GM19397 (cell line): ENCODE data around the gene KATNB1.
"Not testable (repeated sequence)": the region's sequence is repeated elsewhere in the genome, so short reads cannot be mapped to it uniquely, and the experiment has no call there.

ENCODE experiments used
- ATAC-seq: cut with Tn5 transposase; IDR thresholded peaks from one replicate; pipeline ENCODE4 v1.9.1; 2021; ENCODE audit warnings: mild to moderate bottlenecking, moderate library complexity; ENCODE audit not compliant: unreplicated experiment

KATNB1 gene

DNA sequence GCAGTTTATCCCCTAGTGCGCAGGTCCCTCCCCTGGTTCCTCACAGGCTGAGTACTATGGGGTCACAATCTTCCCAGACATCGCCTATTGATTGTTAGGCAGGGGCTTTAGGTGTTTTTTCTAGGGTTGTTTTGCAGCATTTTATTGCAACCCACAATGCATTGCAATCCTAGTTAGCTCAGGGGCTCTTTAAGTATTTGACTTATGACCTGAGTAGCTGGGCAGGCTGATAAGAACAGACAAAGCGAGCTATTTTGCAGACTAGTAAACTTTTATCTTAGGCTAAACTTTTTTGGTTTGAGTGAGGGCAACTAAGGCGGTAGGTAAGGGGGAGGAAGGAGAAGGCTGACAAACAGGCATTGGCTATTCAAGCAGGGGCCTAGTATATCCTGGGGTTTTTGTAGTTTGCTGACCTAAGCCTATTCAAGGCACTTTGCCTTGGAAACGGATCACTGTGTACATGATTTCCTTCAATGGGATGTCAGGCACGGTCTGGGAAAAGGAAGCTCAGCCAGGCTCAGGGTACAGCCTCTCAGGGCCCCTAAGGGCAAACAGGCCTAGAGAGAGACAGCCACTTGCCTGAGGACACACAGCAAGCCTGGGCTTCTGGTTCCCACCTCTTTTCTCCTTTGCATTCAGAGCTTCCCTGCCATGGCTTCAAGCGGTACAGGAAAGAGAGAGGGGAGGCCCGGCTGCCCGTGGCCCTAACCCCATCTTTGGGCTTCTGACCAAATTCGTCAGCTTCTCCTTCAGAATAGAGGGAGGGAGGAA lies 34.6 kb upstream of the KATNB1 start:
- ATAC-seq = no peak

DNA sequence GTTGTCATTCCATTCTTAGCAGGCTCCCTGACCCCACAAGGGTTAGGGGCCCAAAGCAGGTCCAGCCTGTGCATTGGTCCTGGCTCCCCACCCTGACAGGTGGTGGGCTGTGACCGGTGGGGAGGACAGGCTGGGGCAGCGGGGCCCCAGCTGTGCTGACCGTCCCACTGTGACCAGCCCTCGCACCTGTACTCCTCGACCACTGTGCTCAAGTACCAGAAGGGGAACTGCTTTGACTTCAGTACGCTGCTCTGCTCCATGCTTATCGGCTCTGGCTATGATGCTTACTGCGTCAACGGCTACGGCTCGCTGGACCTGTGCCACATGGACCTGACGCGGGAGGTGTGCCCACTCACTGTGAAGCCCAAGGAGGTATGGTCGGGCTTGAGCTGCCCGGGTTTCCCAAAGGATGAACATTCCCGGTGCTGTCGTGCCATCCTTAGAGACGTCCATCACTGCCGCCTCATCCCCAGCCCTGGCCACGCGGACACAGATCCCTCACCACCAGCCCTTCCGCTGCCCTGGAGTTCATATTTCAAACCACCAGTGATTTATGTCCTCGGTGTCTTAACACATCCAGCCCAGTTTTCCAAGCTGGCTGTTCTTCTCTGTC lies 33.7 kb upstream of the KATNB1 start:
- no peak for ATAC-seq

DNA sequence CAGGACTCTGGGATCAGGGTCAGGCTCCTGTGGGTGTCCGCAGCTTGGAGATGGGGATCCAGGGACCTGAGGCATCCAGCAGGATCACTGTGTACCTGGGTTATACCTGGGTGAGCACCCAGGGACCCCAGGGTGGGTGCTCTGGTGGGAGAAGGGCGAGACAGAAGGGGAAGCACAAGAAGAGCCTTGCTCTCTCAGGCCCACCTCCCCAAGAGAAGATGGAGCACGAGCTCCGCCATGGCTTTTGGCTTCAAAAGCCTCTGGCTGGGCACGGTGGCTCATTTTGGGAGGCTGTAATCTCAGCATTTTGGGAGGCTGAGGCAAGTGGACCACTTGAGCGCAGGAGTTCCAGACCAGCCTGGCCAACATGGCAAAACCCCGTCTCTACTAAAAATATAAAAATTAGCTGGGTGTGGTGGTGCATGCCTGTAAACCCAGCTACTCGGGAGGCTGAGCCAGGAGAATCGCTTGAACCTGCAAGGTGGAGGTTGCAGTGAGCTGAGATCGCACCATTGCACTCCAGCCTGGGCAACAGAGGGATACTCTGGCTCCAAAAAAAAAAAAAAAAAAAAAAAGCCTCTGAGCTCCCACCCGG lies 32.1 kb upstream of the KATNB1 start:
- no peak for ATAC-seq

DNA sequence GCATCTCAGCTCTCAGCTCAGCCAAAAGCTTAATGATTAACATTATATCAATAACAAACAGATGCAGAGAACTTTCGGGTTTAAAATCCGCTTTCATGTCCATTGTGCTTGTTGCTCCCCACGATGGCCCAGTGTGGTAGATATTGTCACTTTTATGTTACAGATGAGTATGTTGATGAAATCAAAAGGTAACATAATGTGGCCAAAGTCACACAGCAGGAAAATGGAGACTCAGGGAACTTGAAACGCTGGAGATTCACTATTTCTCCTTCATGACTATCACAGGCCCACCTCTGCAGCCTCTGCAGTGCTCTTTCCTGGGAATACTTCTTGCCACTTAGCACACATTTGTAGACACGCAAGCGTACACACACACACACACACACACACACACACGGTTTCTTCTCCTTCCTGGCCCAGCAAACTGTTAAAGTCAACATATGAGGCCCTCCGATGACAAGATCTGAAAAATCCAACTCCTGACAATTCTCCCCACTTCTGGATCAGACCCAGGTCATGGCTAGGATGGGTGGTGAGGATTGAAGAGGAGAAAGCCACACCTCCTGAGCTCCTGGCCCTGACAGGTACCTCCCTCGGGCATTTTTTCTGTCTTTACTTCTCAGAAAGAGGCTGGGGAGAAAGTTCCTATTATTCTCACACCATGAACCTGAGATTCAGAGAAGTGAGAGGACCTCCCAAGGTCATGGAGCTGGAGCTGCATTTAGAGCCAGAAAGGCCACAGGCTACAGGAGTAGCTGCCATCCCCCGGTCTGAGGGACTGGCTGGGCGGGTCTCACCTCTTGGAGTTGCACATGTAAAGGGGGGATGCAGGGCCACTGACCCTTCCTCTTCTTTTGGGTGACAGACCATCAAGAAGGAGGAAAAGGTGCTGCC lies 31.3 kb upstream of the KATNB1 start:
- ATAC-seq = no peak

DNA sequence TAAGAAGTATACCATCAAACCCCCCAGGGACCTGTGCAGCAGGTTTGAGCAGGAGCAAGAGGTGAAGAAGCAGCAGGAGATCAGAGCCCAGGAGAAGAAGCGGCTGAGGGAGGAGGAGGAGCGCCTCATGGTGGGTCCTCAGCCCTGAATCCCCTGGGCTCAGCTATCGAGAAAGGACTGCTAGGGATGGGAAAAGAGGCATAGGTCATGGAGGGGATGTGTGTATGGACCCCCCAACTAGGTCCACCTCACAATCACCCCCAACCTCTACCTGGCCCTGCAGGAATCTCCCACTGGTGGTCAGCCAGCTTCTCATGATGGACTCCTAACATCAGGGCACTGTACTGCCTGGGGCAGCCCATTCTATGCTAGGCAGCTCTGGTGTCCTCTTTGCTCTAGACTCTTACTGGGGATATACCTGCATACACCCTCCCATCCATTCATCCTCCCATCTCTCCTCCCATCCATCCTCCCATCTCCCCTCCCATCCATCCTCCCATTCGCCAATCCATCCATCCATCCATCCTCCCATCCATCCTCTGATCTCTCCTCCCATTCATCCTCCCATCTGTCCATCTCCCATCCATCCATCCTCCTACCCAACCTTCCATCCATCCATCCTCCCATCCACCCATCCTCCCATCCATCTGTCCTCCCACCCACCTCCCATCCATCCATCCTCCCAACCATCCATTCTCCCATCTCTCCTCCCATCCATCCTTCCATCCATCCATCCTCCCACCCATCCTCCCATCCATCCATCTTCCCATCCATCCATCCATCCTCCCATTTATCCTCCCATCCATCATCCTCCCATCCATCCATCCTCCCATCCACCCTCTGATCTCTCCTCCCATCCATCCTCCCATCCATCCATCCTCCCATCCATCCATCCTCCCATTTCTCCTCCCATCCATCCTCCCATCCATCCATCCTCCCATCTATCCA lies 30.4 kb upstream of the KATNB1 start:
- no peak for ATAC-seq

DNA sequence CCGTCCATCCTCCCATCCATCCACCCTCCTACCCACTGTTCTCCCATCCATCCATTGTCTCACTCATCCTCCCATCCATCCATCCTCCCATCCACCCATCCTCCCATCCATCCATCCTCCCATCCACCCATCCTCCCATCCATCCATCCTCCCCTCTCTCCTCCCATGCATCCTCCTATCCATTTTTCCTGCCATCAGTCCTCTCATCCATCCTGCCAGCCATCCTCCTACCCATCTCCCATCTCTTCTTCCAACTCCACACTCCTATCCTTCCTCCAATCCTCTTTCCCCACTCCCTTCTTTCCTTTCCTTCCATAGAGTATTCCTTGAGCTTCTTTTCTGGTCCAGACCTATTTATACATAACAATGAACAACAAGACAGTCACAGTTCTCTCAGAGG lies 28.9 kb upstream of the KATNB1 start:
- no peak for ATAC-seq

DNA sequence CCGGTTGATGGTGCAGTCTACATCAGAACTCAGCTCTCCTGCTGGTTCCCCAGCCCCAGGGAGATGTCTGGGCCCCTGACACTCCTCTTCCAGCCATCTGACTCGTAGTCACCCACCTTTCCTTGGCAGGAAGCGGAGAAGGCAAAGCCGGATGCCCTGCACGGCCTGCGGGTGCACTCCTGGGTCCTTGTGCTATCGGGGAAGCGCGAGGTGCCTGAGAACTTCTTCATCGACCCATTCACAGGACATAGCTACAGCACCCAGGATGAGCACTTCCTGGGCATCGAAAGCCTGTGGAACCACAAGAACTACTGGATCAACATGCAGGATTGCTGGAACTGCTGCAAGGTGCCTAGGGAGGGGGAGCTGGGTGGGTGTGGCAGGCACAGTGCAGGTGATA lies 28.2 kb upstream of the KATNB1 start:
- ATAC-seq = no peak

DNA sequence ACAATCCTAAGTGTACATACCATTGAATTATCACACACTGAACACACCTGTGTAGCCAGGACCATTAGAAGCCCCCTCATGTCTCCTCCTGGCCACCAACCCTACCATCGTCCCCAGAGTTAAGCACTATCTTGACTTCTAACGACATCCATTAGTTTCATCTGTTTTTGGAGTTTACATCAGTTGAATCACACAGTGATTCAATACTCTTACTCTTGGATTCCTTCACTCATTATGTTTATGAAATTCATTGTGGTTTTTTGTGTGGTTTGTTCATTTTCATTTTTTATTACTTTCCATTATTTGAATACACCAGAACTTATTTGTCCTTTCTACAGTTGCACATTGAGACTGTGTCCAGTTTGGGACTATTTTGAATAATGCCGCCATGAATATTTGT lies 27.4 kb upstream of the KATNB1 start:
- ATAC-seq = no peak

DNA sequence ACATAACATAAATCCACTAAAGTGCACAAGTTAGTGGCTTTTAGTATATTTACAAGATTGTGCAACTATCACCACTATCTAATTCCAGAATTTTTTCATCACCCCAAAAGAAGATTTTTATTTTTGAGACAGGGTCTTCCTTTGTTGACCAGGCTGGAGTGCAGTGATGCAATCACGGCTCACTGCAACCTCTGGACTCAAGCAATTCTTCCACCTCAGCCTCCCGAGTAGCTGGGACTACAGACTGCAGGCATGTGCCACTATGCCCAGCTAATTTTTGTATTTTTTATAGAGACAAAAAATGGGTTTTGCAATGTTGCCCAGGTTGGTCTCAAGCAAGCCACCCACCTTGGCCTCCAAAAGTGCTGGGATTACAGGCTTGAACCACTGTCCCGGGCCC lies 25.9 kb upstream of the KATNB1 start:
- ATAC-seq = no peak

DNA sequence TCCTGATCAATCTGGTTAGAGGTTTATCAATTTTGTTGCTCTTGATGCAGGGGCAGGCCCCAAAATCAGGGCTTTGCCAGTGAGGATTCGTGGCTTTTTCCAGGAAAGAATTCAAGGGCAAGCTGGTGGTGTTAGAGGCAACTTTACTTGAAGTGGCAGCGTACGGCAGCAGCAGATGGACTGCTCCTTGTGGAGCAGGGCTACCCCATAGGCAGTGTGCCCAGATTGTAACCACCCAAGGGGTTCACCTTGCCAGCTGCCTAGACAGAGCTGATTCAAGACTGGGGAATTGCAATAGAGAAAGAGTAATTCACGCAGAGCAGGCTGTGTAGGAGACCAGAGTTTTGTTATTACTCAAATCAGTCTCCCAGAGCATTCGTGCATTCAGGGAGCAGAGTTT lies 24.2 kb upstream of the KATNB1 start:
- no peak for ATAC-seq

DNA sequence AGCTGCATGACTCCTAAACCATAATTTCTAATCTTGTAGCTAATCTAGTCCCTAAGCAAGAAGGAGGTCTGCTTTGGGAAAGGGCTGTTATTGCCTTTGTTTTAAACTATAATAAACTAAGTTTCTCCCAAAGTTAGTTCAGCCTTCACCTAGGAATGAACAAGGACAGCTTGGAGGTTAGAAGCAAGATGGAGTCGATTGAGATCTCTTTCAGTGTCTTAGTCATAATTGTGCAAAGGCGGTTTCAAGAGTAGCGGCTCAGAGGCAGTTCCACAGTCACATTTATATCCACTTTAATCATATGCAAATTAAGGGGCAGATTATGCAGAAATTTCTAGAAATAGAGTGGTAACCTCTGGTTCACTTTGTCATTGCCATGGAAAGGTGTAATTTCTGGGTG lies 23.6 kb upstream of the KATNB1 start:
- no peak for ATAC-seq

DNA sequence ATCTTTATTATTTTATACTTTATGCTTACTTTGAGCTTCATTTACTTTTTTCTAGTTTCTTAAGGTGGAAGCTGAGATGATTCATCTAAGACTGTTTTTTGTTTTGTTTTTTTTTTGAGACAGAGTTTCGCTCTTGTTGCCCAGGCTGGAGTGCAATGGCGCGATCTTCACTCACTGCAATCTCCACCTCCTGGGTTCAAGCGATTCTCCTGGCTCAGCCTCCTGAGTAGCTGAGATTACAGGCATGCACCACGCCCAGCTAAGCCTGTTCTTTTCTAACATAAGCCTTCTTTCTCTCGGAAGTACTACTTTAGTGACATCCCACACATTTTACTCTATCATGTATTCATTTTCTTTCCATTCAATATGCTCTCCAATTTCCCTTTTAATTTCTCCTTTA lies 23.0 kb upstream of the KATNB1 start:
- ATAC-seq = not testable (repeated sequence)

DNA sequence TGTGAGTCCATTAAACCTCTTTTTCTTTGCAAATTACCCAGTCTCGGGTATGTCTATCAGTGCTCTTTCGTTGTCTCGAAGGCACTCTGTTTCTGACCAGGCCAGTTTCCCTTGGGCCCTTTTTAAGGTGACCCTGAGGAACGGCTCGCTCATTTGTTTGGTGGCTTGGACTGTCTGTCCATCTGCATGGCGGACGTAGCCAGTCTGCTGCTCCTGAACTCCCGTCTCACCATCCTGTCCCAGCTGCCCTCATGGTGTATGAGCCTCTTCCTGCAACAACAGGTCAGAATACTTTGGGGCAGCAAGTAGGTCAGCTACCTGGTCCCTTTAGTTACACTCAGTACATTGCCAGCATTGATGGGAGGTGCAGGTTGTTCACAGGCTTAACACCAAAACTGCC lies 22.0 kb upstream of the KATNB1 start:
- no peak for ATAC-seq

DNA sequence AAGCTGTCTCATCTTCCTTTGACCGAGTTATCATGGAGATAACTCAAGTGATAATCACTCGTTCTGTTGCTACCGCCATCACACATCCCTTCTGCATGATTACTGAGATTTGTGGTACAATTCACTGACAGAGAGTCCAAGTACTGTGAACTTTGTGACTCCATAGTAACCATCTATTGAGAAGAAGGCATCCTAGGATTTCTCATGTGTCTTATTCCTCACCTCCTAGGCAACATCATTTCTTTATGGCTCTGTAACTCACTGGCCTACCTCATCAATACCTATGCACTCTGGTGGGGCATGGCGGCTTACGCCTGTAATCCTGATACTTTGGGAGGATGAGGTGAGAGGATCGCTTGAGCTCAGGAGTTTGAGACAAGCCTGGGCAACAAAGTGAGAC lies 21.5 kb upstream of the KATNB1 start:
- no peak for ATAC-seq

DNA sequence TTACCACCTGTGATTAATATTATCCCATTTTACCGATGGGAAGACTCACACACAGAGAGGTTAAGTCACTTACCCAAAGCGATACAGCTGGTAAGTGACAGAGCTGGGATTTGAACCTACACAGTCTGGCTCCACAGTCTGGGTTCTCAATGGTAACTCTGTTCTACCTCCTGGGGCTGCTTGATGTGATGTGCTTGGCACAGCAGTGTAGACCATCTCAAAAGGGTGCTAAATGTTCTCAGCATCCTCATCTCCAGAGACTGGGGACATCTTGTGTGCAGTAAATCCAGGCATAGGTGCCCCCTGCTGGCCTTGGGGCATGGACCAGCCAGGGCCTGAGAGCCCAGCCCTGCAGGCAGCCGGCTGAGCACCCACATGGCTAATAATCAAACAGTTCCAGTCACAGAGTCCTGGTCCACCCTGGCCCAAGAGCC lies 15.4 kb upstream of the KATNB1 start:
- ATAC-seq = no peak

DNA sequence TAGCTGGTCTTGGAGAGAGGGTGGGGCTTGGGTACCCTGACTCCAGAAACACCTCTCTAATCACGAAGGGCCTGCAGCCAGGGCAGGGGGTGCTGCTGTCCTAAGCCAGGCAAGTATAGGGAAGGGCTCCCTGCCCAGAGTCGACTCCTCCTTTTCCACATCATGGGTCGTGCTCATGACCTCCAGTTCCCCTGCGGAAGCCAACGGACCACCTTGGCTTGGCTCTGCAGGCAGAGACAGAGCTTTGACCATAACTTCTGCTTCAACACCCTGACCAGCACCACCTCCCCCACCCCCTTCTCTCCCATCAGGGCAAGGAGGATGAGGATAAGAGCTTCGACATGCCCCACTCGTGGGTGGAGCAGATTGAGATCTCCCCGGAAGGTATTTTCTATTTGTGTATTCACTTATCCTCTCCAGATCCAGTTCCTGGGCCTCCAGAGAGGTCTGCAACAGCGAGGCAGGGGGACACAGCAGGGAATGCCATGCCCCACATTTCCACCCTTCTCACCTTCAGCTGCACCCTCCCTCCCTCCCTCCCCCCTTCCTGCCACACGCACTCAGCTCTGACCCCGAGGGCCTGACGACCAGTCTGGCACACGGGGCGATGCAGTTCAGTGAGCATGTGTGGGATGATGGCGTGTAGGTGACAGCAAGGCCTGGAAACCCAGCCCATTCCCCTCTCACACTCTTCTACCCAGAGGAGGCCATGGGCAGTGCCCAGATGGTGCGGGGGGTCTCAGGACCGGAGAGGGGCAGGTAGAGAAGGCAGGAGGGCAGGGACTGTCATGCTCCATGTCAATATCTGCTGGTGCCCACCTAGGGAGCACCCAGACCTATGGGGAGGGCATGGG lies 14.0 kb upstream of the KATNB1 start:
- no peak for ATAC-seq

DNA sequence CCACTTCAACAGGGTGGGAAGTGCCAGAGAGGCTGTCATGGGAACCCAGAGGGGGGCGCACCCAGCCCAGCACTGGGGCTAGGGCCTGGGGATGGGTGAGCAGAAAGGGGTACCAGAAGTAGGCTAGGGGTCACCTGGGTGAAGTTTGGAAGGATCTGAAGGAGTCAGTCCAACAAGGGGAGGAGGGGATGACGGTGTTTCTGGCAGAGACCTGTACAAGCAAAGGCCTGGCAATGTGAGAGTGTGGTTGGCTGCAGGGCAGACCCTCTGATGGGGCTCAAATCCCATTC lies 13.4 kb upstream of the KATNB1 start:
- no peak for ATAC-seq

DNA sequence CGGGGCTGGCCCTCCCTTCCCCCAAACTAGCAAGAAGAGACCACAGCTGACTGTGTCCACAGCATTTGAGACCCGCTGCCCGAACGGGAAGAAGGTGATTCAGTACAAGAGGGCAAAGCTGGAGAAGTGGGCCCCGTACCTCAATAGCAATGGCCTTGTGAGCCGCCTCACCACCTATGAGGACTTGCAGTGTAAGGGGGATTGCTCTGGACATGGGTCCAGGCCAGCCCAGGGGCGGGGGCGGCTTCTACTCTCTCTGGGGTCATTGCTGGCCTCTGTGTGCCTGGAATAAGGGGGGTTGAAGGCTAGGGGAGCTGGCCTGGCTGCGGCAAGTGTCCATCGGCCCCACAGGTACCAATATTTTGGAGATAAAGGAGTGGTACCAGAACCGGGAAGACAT lies 12.9 kb upstream of the KATNB1 start:
- no peak for ATAC-seq

DNA sequence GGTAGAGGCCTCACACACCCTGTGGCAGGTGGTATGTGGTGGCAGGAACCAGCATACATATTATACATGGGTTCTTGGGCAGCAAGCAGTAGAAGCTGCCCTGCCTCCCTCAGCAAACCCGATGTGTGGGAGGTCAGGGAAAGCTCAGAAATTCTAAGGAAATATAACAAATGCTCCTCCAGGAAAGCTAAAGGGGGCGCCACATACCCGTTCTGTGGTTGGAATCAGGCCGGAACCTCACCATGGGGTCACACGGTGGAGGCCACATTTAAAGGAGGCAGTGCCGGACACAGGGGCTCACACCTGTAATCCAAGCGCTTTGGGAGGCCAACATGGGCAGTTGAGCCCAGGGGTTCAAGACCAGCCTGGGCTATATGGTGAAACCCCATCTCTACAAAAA lies 12.4 kb upstream of the KATNB1 start:
- ATAC-seq = no peak

DNA sequence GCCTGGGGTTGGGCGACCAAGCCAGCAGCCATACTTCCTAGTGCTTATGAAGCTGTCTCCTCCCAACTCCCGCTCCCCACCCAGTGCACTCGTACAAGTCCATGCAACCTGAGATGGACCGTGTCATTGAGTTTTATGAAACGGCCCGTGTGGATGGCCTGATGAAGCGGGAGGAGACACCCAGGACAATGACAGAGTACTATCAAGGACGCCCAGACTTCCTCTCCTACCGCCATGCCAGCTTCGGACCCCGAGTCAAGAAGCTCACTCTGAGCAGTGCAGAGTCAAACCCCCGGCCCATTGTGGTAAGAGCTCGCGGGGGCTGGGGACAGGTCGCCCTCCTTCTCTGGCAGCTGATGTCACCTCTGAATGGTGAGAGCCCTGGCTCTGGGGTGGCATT lies 11.0 kb upstream of the KATNB1 start:
- no peak for ATAC-seq
